Vagina (tissue), 2 donors: ENCODE results near the gene OXT.

Experiments used
- POLR2A ChIP-seq, 2 donors: fragments of 450-650 bp; IDR thresholded peaks; one replicate each; pipeline ENCODE4 v1.6.1; 2017; ENCODE audit warnings: antibody characterized with exemption in 2 of 2, mild to moderate bottlenecking in 2 of 2, moderate library complexity in 2 of 2
- TF ChIP-seq, protein P1 (sequence below), 3 experiments: fragments of 450-650 bp in 2 of 3; fragments of 200-600 bp in 1 of 3; sonication (generic) in 1 of 3; IDR thresholded peaks; one replicate each; pipeline ENCODE4 v1.5.1; 2017 to 2019; ENCODE audit warnings: antibody characterized with exemption in 3 of 3, mild to moderate bottlenecking in 2 of 3, moderate library complexity in 2 of 3

DNA sequence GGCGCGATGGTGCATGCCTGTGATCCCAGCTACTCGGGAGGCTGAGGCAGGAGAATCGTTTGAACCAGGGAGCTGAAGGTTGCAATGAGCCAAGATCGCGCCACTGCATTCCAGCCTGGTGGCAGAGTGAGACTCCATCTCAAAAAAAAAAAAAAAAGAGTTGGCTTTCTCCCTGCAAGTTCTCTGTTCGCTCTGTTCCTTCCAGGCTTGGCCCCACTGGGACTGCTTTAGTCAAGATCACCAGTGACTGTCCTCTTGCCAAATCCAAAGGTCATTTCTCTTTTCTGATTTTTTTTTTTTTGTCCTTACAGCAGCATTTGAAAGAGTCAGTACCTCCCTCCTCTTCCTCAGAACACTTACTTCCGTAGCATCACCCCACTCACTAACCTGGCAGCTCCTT lies 38.8 kb upstream of the OXT start:
- TF ChIP-seq, protein P1, sequence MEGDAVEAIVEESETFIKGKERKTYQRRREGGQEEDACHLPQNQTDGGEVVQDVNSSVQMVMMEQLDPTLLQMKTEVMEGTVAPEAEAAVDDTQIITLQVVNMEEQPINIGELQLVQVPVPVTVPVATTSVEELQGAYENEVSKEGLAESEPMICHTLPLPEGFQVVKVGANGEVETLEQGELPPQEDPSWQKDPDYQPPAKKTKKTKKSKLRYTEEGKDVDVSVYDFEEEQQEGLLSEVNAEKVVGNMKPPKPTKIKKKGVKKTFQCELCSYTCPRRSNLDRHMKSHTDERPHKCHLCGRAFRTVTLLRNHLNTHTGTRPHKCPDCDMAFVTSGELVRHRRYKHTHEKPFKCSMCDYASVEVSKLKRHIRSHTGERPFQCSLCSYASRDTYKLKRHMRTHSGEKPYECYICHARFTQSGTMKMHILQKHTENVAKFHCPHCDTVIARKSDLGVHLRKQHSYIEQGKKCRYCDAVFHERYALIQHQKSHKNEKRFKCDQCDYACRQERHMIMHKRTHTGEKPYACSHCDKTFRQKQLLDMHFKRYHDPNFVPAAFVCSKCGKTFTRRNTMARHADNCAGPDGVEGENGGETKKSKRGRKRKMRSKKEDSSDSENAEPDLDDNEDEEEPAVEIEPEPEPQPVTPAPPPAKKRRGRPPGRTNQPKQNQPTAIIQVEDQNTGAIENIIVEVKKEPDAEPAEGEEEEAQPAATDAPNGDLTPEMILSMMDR (IDR thresholded peaks at IDR 0.05): no peak
- TF ChIP-seq POLR2A (IDR thresholded peaks at IDR 0.05): no peak
